Measurements from ENCODE around the gene KCNC1.

Gene KCNC1

GRCh38 chr11:17828311-17828751 lies 93.8 kb downstream of the KCNC1 start:
- no peaks in the 10 kb centered on the region for H3K9me2 ChIP-seq (ENCODE audit: low read depth, low read length)
- H3K4me3 ChIP-seq (ENCODE audit: low read depth, low read length, poor library complexity, severe bottlenecking) = no peak overlapping the region
- TF ChIP-seq EZH2 (IDR thresholded peaks at IDR 0.05; ENCODE audit: borderline replicate concordance, low read length) (no peak), CTCF (IDR thresholded peaks at IDR 0.05; ENCODE audit: low read length) (no peak)
- H4K20me1 ChIP-seq (ENCODE audit: insufficient read depth, low read length) = no peaks in the 10 kb centered on the region
- H3K4me1 ChIP-seq (ENCODE audit: insufficient read depth, low read length, severe bottlenecking) = no peaks in the 10 kb centered on the region
- H3K27me3 ChIP-seq (ENCODE audit: insufficient read depth, low read length) = no peaks in the 10 kb centered on the region
- no peak overlapping the region for H3K9ac ChIP-seq (ENCODE audit: low read length)
- H3K9me3 ChIP-seq (ENCODE audit: low read length) = no peaks in the 10 kb centered on the region
- H3K79me2 ChIP-seq (ENCODE audit: insufficient read depth, low read length) = no peaks in the 10 kb centered on the region
- H3F3A ChIP-seq (ENCODE audit: insufficient read depth, low read length) = no peaks in the 10 kb centered on the region
- H3K4me2 ChIP-seq (ENCODE audit: low read length) = no peak overlapping the region
- no peak overlapping the region for H2AFZ ChIP-seq (ENCODE audit: low read length)
- no peaks in the 10 kb centered on the region for H3K36me3 ChIP-seq (ENCODE audit: insufficient read depth, low read length)
- H3K27ac ChIP-seq (ENCODE audit: low read depth, low read length, poor library complexity, severe bottlenecking) = no peak overlapping the region

GRCh38 chr11:17831228-17831627 lies 96.6 kb downstream of the KCNC1 start:
- H3F3A ChIP-seq (ENCODE audit: insufficient read depth, low read length) = no peaks in the 10 kb centered on the region
- H2AFZ ChIP-seq (ENCODE audit: low read length) = no peak overlapping the region
- H3K27me3 ChIP-seq (ENCODE audit: insufficient read depth, low read length) = no peaks in the 10 kb centered on the region
- H3K4me1 ChIP-seq (ENCODE audit: insufficient read depth, low read length, severe bottlenecking) = no peaks in the 10 kb centered on the region
- H3K9me2 ChIP-seq (ENCODE audit: low read depth, low read length) = no peaks in the 10 kb centered on the region
- no peaks in the 10 kb centered on the region for H3K79me2 ChIP-seq (ENCODE audit: insufficient read depth, low read length)
- no peak overlapping the region for H3K27ac ChIP-seq (ENCODE audit: low read depth, low read length, poor library complexity, severe bottlenecking)
- no peaks in the 10 kb centered on the region for H3K36me3 ChIP-seq (ENCODE audit: insufficient read depth, low read length)
- H3K4me3 ChIP-seq (ENCODE audit: low read depth, low read length, poor library complexity, severe bottlenecking) = no peak overlapping the region
- no peaks in the 10 kb centered on the region for H4K20me1 ChIP-seq (ENCODE audit: insufficient read depth, low read length)
- TF ChIP-seq EZH2 (IDR thresholded peaks at IDR 0.05; ENCODE audit: borderline replicate concordance, low read length) (no peak), CTCF (IDR thresholded peaks at IDR 0.05; ENCODE audit: low read length) (no peak)
- no peak overlapping the region for H3K4me2 ChIP-seq (ENCODE audit: low read length)
- H3K9ac ChIP-seq (ENCODE audit: low read length) = no peak overlapping the region
- H3K9me3 ChIP-seq (ENCODE audit: low read length) = no peaks in the 10 kb centered on the region

GRCh38 chr11:17831883-17832282 lies 97.3 kb downstream of the KCNC1 start:
- H3K9ac ChIP-seq (ENCODE audit: low read length) = no peak overlapping the region
- H4K20me1 ChIP-seq (ENCODE audit: insufficient read depth, low read length) = no peaks in the 10 kb centered on the region
- no peaks in the 10 kb centered on the region for H3F3A ChIP-seq (ENCODE audit: insufficient read depth, low read length)
- H3K4me3 ChIP-seq (ENCODE audit: low read depth, low read length, poor library complexity, severe bottlenecking) = no peak overlapping the region
- no peaks in the 10 kb centered on the region for H3K9me3 ChIP-seq (ENCODE audit: low read length)
- H3K9me2 ChIP-seq (ENCODE audit: low read depth, low read length) = no peaks in the 10 kb centered on the region
- H3K79me2 ChIP-seq (ENCODE audit: insufficient read depth, low read length) = no peaks in the 10 kb centered on the region
- no peak overlapping the region for H2AFZ ChIP-seq (ENCODE audit: low read length)
- no peaks in the 10 kb centered on the region for H3K27me3 ChIP-seq (ENCODE audit: insufficient read depth, low read length)
- no peak for TF ChIP-seq EZH2 (IDR thresholded peaks at IDR 0.05; ENCODE audit: borderline replicate concordance, low read length)
- TF ChIP-seq CTCF (IDR thresholded peaks at IDR 0.05; ENCODE audit: low read length) = no peak
- H3K36me3 ChIP-seq (ENCODE audit: insufficient read depth, low read length) = no peaks in the 10 kb centered on the region
- no peak overlapping the region for H3K4me2 ChIP-seq (ENCODE audit: low read length)
- H3K4me1 ChIP-seq (ENCODE audit: insufficient read depth, low read length, severe bottlenecking) = no peaks in the 10 kb centered on the region
- H3K27ac ChIP-seq (ENCODE audit: low read depth, low read length, poor library complexity, severe bottlenecking) = no peak overlapping the region

Data from OCI-LY1 (cell line).